Adrenal gland (tissue), 5 donors: ENCODE results near the gene BCAS3.

Source experiments
- CTCF ChIP-seq, 6 experiments: fragments of 450-650 bp in 4 of 6; fragments of 200-600 bp in 2 of 6; sonication (generic) in 1 of 6; IDR thresholded peaks; 1 replicate in 5 of 6; 2 replicates in 1 of 6; pipeline versions ENCODE4 v1.5.1 to v1.8.0; 2016 to 2021; ENCODE audit warnings: antibody characterized with exemption in 6 of 6, mild to moderate bottlenecking in 2 of 6, moderate library complexity in 1 of 6
- POLR2A ChIP-seq, 2 donors: fragments of 450-650 bp; IDR thresholded peaks; one replicate each; pipeline ENCODE4 v1.6.1; 2017; ENCODE audit warnings: antibody characterized with exemption in 2 of 2, mild to moderate bottlenecking in 2 of 2, moderate library complexity in 1 of 2
- donor health status: DM: no; HTN: no; CAD: no.

GRCh38 chr17:60995680-60996079 is 318.0 kb downstream of the BCAS3 start:
- TF ChIP-seq CTCF (IDR thresholded peaks at IDR 0.05) (no peak), POLR2A (IDR thresholded peaks at IDR 0.05) (no peak)
